Common myeloid progenitor, CD34-positive (primary cell): ENCODE results near the gene B3GALT6.
"Not testable (repeated sequence)": the region's sequence is repeated elsewhere in the genome, so short reads cannot be mapped to it uniquely, and the experiment has no call there.

Experiments
- CTCF ChIA-PET: fragments of 350-600 bp; sonication (Branson Sonifier 250); formaldehyde crosslinking; loops from one replicate; lab custom pipeline; 2021; ENCODE audit warnings: antibody characterized with exemption; lab: Charles Lee
- POLR2A ChIA-PET: fragments of 350-600 bp; sonication (Branson Sonifier 250); formaldehyde crosslinking; loops from one replicate; lab custom pipeline; 2021; ENCODE audit warnings: antibody characterized with exemption; lab: Charles Lee
- DNase-seq, 3 donors: peaks; one replicate each; pipeline versions ENCODE4 v3.0.0 to v3.0.0-alpha.2; 2013
- H3K27ac ChIP-seq, 2 experiments: 1 replicate in 1 of 2; 2 replicates in 1 of 2; pipeline ENCODE4 v1.7.0; 2013; ENCODE audit warnings: inconsistent platforms in 2 of 2, low read length in 2 of 2, mild to moderate bottlenecking in 2 of 2, low read depth in 1 of 2, moderate library complexity in 1 of 2; ENCODE audit not compliant: severe bottlenecking in 2 of 2, insufficient read depth in 1 of 2, poor library complexity in 1 of 2
- H3K27me3 ChIP-seq, 5 experiments: replicated peaks in 2 of 5; 1 replicate in 3 of 5; 2 replicates in 2 of 5; pipeline versions ENCODE4 v1.6.1 to v1.7.0; 2013; ENCODE audit warnings: low read length in 4 of 5, mild to moderate bottlenecking in 2 of 5, moderate library complexity in 2 of 5, inconsistent platforms in 1 of 5; ENCODE audit not compliant: insufficient read depth in 5 of 5, control insufficient read depth in 4 of 5
- H3K36me3 ChIP-seq, 4 experiments: 1 replicate in 2 of 4; 2 replicates in 2 of 4; pipeline versions ENCODE4 v1.6.1 to v1.7.0; 2013; ENCODE audit warnings: low read length in 3 of 4, control low read depth in 1 of 4, mild to moderate bottlenecking in 1 of 4; ENCODE audit not compliant: control insufficient read depth in 4 of 4, insufficient read depth in 4 of 4
- H3K4me1 ChIP-seq, 4 experiments: 1 replicate in 3 of 4; 2 replicates in 1 of 4; pipeline versions ENCODE4 v1.6.1 to v1.7.1; 2013; ENCODE audit warnings: low read length in 3 of 4, mild to moderate bottlenecking in 3 of 4, control low read depth in 1 of 4, inconsistent platforms in 1 of 4, moderate library complexity in 1 of 4; ENCODE audit not compliant: control insufficient read depth in 4 of 4, insufficient read depth in 4 of 4; ENCODE audit errors: control extremely low read depth in 1 of 4
- H3K4me3 ChIP-seq, 7 experiments: 1 replicate in 4 of 7; 2 replicates in 3 of 7; pipeline versions ENCODE4 v1.5.1 to v1.7.0; 2013; ENCODE audit warnings: mild to moderate bottlenecking in 7 of 7, low read length in 6 of 7, moderate library complexity in 6 of 7, inconsistent platforms in 2 of 7, low read depth in 2 of 7, control low read depth in 1 of 7; ENCODE audit not compliant: insufficient read depth in 4 of 7, control insufficient read depth in 1 of 7; ENCODE audit errors: extremely low read depth in 1 of 7
- H3K9me3 ChIP-seq, 5 experiments: 1 replicate in 4 of 5; 2 replicates in 1 of 5; pipeline versions ENCODE4 v1.6.1 to v1.7.1; 2013; ENCODE audit warnings: low read length in 4 of 5, mild to moderate bottlenecking in 2 of 5, inconsistent platforms in 1 of 5, low read depth in 1 of 5, moderate library complexity in 1 of 5; ENCODE audit not compliant: control insufficient read depth in 4 of 5, insufficient read depth in 2 of 5; ENCODE audit errors: control extremely low read depth in 1 of 5
- WGBS: methylation state at CpG from one replicate; pipeline ENCODE4 v1.1.5; 2013; ENCODE audit not compliant: insufficient coverage; 5-methylcytosine and 5-hydroxymethylcytosine counted together

Gene B3GALT6

GRCh38 chr1:1246577-1247340 is 14.7 kb downstream of the B3GALT6 start, which contains the start of gene C1QTNF12:
Gene C1QTNF12, minus strand, starts transcription at chr1:1246722. Its CDS starts 32 bp downstream, at chr1:1246690.
- 7% methylated on average over 41 of the region's 74 CpGs for WGBS
- Histone ChIP-seq H3K36me3 (peaks cover 0 to 3% (median 0%) of the 10 kb centered on the region in 4 experiments), H3K4me1 (peaks cover 0 to 16% (median 10%) of the 10 kb centered on the region in 4 experiments), H3K4me3 (no peak within 1 kb of the TSS), H3K27ac (no peak within 1 kb of the TSS), H3K9me3 (no peaks in the 10 kb centered on the region), H3K27me3 (peaks cover 0 to 36% (median 6%) of the 10 kb centered on the region in 5 experiments)
- peak in 1 of 3 donors; percentile 24 for DNase-seq
- POLR2A ChIA-PET = interaction anchor here (1.0 kb wide), 1 partner anchor 14 kb away, joined by 3 read pairs; no protein-coding TSS in a partner anchor
- CTCF ChIA-PET = interaction anchor here (2.2 kb wide), 1 partner anchor 124 kb away, joined by 9 read pairs; no protein-coding TSS in a partner anchor

GRCh38 chr1:1247341-1247913 is 15.4 kb downstream of the B3GALT6 start:
- no peak for DNase-seq
- no peaks in the 10 kb centered on the region for H3K9me3 ChIP-seq
- peaks cover 0 to 16% (median 10%) of the 10 kb centered on the region in 4 experiments for H3K4me1 ChIP-seq
- peaks cover 0 to 3% (median under 1%) of the 10 kb centered on the region in 4 experiments for H3K36me3 ChIP-seq
- ChIA-PET POLR2A (interaction anchor here (1.0 kb wide), 1 partner anchor 13 kb away, joined by 3 read pairs; no protein-coding TSS in a partner anchor), CTCF (interaction anchor here (2.2 kb wide), 1 partner anchor 125 kb away, joined by 9 read pairs; no protein-coding TSS in a partner anchor)
- H3K27ac ChIP-seq = no peak overlapping the region
- H3K4me3 ChIP-seq = no peak overlapping the region
- H3K27me3 ChIP-seq = peaks cover 0 to 36% (median 6%) of the 10 kb centered on the region in 5 experiments
- WGBS = 83% methylated on average over 23 of the region's 25 CpGs

- H3K36me3 ChIP-seq, CTCF ChIA-PET, DNase-seq, H3K4me3 ChIP-seq, H3K9me3 ChIP-seq, POLR2A ChIA-PET, H3K27ac ChIP-seq: not testable (repeated sequence)
- WGBS = 98% methylated on average over 7 of the region's 21 CpGs
- H3K27me3 ChIP-seq = peaks cover 0 to 36% (median 6%) of the 10 kb centered on the region in 5 experiments
- H3K4me1 ChIP-seq = peaks cover 0 to 16% (median 10%) of the 10 kb centered on the region in 4 experiments
Observed at GRCh38 chr1:1248009-1248913, 16.2 kb downstream of the B3GALT6 start.

- WGBS = 72% methylated on average over 13 of the region's 16 CpGs
- H3K27ac ChIP-seq = no peak overlapping the region
- H3K27me3 ChIP-seq = peaks cover 0 to 28% (median 6%) of the 10 kb centered on the region in 5 experiments
- DNase-seq = no peak
- ChIA-PET POLR2A (no interaction called here), CTCF (interaction anchor here (0.8 to 4.8 kb wide), 12 partner anchors 9 to 268 kb away, joined by 3 to 60 read pairs (median 4); no protein-coding TSS in a partner anchor)
- peaks cover 0 to 16% (median 10%) of the 10 kb centered on the region in 4 experiments for H3K4me1 ChIP-seq
- H3K9me3 ChIP-seq = no peaks in the 10 kb centered on the region
- peaks cover 5 to 29% (median 20%) of the 10 kb centered on the region in 4 experiments for H3K36me3 ChIP-seq
- no peak overlapping the region for H3K4me3 ChIP-seq
Observed at GRCh38 chr1:1250786-1251284, 18.8 kb downstream of the B3GALT6 start.

- peaks cover 5 to 45% (median 26%) of the 10 kb centered on the region in 4 experiments for H3K36me3 ChIP-seq
- WGBS = 93% methylated on average over 10 of the region's 12 CpGs
- peaks cover 0 to 3% (median 0%) of the 10 kb centered on the region in 5 experiments for H3K27me3 ChIP-seq
- H3K9me3 ChIP-seq = no peaks in the 10 kb centered on the region
- H3K4me1 ChIP-seq = peaks cover 0 to 9% (median 5%) of the 10 kb centered on the region in 4 experiments
- H3K4me3 ChIP-seq = no peak overlapping the region
- POLR2A ChIA-PET = interaction anchor here (0.7 kb wide), 1 partner anchor 253 kb away, joined by 3 read pairs; no protein-coding TSS in a partner anchor
- no peak for DNase-seq
- H3K27ac ChIP-seq = no peak overlapping the region
- CTCF ChIA-PET = interaction anchor here (3.7 to 4.8 kb wide), 2 partner anchors 132 to 214 kb away, joined by 10 to 60 read pairs; no protein-coding TSS in a partner anchor
Observed at GRCh38 chr1:1253314-1253713, 21.3 kb downstream of the B3GALT6 start.
